DMS53 (cell line): Measurements from ENCODE around the gene ZNF628.
"Not testable (repeated sequence)": the region's sequence is repeated elsewhere in the genome, so short reads cannot be mapped to it uniquely, and the experiment has no call there.

Source experiments
- DNase-seq: peaks from one replicate; lab custom pipeline; 2025; lab: John Stamatoyannopoulos, UW

ZNF628 gene

DNA sequence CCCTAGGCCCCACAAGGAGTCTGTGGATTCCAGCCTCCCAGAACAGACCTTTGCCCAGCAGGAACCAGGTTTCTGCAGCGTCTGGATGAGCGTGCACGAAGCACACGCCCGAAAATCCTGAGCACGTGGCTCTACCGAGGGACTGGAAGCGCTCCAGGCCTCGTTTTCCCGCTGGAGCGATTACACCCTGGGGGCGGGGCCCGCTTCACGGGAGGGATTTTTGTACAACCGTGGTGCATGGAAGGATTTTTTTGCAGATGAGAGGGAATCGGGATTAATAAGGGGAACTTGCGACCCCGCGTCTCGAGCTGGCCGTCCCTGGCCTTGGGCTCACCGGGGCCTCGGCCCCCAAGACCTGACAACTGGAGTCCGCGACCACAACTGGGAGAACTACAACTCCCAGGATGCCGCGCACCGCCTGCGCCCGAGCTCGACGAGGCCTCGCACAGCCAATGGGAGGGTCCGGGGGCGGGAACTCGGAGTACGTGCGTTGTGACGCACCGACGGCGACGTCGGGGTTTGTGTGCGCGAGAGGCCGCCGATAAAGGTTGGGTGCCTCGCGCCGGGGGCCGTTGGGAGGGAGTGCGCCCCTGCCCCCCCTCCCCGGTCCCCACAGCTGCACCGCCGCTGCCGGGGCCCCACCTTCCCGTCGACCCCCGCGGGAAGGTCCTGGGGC, at the start of gene ZNF628:
TSS of gene ZNF628 (plus strand) at position 518 of the 676 bp plus-strand sequence. CDS start 3,294 bp downstream, outside the sequence.
- peak; percentile 99 for DNase-seq

DNA sequence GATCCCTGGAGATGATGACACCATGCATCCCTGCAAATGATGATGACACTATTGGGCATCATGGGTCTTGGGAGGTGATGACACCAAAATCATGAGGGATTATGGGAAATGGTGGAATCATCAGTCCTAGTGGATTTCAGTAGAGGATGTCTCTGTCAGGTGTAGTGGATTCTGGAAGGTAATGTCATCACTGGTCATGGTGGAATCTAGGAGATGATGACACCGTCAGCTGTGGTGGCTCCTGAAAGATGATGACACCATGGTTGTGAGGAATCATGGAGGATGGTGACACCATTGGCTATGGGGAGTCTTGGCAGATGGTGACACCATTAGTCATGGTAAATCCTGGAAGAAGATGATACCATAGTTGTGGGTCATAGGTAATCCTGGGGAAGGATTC, 45.2 kb upstream of the ZNF628 start:
- no peak for DNase-seq

DNA sequence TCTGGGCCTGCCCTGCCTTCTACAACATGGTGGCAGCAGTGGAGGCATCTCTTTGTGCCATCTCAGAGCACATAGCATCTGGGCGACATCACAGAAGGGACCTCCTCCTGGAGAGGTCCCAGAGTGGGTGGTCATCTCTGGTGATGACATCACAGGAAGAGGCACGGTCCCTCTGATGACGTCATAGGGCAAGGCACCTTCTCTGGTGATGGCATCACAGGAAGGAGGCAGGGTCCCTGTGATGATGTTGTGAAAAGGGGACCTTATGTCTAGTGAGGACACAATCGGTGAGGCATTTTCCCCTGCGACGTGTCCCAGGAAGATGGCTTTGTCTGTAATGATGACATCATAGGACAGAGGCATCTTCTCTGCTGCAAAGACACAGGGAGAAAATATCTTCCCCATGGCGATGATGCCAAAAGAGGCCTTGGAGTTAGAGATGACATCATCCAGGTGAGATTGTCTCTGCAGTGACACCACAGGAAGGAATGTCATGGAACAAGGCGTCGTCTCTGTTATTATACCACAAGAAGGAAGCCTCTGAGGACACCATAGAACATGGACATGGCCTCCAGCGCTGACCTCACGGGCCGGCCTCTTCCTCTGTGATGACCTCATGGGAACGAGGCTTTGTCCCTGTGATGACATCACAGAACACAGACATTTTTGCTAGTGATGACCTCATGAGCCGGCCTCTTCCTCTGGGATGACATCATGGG, 44.0 kb upstream of the ZNF628 start:
- DNase-seq = peak; percentile 82

DNA sequence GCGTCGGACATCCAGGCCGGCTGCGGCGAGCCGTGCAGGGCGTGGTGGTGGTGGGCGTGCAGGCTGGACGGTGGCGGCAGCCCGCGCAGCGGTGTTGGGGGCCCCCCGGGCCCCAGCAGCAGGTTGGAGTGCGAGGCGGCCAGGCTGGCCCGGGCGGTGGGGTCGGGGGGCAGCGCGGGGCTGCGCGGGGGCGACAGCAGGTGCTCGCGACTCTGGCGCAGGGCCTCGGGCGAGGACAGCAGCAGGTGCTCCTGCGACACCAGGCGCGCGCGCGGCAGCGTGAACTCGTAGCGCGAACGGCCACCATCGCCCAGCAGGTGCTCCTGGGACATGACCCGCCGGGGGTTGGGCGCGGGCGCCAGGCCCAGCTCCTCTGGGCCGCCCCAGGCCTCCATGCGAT, 43.1 kb upstream of the ZNF628 start:
- DNase-seq = peak; percentile 87

DNA sequence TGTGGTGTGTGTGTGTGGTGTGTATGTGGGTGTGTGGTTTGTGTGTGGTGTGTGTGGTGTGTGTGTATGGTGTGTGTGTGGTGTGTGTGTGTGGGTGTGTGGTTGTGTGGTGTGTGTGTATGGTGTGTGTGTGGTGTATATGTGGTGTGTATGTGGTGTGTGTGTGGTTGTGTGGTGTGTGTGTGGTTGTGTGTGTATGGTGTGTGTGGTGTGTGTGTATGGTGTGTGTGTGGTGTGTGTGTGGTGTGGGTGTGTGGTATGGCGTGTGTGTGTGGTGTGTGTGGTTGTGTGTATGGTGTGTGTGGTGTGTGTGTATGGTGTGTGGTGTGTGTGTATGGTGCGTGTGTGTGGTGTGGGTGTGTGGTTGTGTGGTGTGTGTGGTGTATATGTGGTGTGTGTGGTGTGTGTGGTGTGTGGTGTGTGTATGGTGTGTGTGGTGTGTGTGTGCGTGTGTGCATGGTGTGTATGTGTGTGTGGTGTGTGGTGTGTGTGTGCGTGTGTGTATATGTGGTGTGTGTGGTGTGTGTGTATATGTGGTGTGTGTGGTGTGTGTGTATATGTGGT, 42.0 kb upstream of the ZNF628 start:
- DNase-seq = no peak

DNA sequence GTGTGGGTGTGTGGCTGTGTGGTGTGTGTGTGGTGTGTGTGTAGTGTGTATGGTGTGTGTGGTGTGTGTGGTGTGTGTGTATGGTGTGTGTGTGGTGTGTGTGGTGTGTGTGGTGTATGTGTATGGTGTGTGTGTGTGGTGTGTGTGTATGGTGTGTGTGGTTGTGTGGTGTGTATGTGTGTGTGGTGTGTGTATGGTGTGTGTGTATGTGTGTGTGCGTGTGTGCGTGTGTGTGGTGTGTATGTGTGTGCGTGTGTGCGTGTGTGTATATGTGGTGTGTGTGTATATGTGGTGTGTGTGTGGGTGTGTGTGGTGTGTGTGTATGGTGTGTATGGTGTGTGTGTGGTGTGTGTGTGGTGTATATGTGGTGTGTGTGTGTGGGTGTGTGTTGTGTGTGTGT, 41.4 kb upstream of the ZNF628 start:
- DNase-seq = no peak

DNA sequence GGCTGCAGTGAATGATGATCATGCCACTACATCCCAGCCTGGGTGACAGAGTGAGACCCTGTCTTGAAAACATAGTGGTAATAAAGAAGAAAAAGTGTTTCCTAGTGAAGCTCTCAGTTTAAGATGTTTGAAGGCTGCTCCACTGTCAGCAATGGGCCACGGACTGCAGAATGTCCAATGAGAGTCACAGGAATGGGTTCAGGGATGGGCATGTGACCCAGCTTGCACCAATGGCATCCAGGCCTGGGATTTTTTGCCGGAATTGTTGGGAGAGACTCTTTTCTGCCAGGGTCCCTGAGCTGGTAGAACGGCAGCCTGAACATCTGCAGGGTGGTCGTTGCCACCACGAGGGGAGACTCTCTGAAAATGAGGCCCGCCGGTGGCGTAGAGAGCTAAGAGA, 39.6 kb upstream of the ZNF628 start:
- DNase-seq = peak; percentile 35

DNA sequence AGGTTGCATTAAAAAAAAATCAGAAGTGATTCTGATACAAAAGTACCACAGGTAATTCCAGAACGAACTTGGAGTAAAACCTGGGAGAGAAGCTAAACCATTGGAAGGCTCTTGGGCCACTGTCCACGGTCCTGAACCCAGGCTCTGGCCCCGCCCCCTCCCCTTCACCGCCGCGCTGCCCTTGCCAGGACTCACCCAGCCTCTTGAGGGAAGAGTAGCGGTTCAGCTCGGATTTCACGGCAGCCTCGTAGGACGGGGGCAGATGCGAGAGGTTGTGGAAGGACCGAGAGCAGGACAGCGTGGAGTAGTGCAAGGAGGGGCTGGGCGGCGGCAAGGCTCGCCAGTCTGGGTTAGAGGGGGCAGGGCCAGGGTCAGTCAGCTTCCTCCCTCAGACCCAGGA, 39.0 kb upstream of the ZNF628 start:
- DNase-seq = peak; percentile 88

DNA sequence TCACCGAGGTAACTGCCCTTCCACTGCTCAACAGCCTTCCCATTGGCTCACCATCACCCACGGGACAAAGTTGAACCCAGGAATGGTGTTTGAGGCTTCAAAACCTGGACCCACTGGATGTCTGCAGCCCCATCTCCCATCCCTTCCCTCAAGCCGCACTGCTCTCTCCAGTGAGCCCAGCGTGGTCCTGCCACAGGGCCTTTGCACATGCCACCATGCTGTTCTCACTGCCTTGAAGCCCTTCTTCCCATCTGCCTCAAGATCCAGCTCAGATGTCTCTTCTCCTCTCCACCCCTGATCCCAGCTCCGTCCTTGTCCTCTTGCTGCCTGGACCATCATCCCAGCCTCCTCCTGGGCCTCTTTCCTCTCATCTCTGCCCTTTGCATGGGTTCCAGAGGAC, 37.4 kb upstream of the ZNF628 start:
- DNase-seq = no peak

DNA sequence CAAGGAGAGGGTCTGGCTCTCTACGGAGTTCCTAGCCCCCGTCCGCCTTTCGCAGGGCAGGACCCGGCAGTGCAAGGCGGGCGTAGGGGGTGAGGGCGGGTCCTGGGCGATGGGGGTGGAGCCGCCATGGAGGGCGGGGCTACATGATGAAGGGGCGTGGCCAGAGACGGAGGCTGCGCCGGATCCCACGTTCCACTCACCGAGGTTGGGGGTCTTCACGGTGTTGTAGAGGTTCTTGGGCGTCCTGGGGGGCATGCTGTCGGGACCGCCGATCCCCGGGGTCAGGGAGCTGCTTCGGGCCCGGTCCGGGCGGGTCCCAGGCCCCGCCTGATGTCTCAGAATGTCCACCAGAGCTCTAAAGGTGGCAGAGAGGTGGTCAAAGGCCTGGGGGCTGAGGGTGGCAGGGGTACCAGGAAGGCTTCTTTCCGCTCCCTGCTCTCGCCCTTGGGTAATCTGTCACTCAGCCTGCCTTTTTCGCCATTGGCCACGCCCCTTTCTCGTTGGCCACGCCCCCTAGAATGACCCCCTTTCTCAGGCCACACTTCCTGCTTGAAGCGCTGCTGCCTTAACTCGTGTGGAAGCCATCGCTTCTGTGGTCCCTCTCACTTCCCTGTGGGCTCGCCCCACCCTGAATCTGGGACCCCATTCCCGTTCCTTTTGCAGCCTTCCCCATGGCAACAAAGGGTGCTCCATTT, 35.9 kb upstream of the ZNF628 start:
- peak; percentile 43 for DNase-seq

DNA sequence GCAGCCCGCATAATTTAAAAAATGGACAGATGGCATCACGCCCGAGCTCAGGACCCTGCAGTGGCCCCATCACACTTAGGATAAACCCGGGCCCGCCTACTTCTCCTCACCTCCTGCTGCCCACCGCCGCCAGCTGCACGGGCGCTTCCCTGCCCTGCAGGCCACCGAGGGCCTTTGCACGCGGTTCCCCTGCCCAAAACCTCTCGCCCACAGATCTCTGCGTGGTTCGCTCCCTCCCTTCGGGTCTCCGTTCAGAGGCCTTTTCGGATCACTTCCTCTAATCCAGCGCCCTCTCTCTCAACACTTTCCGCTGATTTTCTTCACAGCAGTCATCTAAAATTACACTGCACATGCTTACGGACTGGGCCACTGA, 35.1 kb upstream of the ZNF628 start:
- peak; percentile 48 for DNase-seq

DNA sequence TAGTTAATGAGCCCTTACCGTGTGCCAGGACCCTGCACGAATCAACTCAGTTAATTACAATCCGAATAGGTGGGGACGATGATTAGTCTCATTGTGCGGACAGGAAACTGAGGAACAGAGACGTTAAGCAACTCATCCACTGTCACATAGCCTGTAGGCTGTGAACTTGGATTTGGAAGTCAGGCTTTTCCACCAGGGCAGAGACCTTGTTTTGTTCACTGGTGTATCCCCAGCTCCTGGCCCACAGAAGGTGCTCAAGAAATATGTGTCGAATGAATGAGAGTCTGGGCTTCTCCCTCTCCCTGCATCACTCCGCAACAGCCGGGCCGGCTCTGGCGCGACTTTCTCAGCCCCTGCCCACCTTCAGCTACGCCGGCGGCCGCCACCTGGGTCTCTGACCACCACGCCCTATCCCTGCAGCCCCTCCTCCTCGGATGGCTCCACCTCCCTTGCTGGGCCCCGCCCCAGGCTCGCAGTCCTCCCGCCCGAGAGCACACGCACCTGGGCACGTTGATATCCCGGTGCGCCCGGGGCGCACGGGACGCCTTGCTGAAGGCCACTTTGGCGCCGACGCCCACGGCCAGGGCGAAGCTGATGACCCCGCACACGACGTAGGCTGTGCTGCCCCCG, 34.6 kb upstream of the ZNF628 start:
- DNase-seq = peak; percentile 81

DNA sequence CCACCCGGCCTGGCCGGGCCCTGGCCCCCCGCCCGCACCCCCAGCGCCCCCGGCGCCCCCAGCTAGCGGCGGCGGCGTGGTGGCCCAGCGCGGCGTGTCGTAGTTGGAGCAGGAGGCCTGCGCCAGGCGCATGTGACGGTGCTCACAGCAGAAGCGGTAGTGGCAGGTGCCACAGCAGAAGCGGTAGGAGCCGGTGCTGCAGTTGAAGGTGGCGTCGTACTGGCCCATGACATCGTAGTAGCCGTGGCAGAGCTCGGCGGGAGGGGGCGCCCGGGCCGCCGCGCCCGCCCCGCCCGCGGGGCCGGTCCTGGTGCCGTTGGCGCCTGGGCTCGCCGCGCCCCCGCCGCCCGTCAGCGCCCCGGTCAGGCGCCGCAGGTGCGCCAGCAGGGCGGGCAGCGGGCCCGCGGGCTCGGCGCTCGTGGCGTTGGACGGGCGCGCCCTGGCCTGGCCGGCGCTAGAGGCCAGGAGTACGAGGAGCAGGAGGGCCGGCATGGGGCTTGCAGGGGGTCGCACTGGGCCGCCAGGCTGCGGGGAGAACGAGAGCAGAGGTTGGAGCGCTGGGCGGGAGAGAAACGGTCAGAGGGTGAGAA, 34.0 kb upstream of the ZNF628 start:
- peak; percentile 85 for DNase-seq

DNA sequence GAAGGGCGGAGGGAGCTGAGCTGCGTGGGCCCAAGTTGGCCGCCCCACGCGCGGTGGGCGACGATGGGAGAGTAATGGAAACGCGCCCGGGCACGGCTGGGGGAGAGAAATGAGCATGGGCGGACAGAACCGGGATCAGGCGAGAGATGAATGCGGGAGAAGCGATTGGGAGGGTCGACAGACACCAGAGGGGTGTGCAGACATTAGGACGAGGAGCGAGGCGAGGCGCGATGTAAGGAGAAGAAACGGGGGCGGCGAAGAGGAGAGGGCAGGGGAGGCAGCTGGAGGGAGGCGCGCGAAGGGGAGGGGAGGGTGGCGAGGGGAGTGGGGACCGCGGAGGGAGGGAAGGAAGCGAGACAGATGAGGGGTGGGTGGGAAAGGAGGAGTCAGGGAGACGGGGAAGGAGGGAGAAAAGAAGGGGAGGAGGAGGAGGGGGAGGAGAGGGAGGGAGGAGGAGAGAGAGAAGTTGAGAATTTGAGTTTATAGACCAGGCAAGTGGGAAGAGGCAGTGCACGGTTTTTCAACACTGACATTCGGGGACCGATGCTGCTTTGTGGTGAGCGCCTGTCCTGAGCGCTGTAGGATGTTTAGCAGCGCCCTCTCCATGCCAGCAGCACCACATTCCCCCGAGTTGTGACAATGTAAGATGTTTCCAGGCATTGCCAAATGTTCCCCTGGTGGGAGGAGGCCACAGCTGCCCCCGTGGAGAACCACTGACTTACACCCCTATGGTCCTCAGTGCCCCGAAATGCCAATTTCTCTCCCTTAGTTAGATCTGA, 33.2 kb upstream of the ZNF628 start, which contains the start of gene SHISA7:
TSS of gene SHISA7 (minus strand) at position 256 of the 779 bp plus-strand sequence. CDS start 437 bp downstream, outside the sequence.
- peak; percentile 54 for DNase-seq

DNA sequence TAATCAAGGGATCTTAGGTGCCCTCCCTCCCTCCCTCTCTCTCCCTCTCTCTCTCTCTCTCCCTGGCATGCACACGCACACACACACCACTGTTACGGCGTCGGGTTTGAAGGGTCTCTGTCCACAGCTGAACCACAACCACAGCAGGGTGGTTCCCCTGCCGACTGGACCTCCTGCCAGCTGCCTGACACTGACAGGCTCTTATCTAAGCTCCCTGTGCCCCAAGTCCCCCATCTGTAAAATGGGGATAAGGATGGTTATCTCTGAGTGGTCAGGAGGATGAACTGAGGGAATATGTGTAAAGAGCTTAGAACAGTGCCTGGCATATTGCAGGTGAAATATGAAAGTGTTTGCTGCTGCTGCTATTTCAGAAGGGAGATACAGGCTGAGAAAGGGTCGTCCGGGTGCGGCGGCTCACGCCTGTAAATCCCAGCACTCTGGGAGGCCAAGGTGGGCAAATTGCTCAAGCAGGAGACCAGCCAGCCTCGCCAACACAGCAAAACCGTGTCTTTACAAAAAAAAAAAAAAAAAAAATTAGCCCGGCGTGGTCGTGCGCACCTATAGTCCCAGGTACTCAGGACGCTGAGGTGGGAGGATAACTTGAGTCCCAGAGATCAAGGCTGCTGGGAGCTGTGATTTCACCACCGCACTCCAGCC, 32.5 kb upstream of the ZNF628 start:
- no peak for DNase-seq

DNA sequence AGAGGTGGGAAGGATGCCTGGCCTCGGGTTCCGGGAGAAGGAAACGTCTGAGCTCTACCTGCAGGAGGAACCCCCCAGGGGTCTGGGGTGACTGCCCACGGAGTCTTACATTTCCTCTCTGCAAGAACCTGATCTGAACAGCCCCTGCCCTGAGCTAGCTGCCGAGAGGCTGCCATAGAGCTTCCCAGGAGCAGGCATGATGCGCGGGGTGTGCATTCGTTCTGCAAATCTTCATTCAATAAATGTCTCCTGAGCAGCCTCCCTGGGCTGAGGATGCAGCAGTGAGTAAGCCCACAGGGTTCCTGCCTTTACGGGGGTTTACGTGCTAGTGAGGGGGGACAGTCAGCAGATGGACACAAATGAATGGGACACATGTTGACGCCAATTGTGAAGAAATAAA, 31.8 kb upstream of the ZNF628 start:
- DNase-seq = no peak

DNA sequence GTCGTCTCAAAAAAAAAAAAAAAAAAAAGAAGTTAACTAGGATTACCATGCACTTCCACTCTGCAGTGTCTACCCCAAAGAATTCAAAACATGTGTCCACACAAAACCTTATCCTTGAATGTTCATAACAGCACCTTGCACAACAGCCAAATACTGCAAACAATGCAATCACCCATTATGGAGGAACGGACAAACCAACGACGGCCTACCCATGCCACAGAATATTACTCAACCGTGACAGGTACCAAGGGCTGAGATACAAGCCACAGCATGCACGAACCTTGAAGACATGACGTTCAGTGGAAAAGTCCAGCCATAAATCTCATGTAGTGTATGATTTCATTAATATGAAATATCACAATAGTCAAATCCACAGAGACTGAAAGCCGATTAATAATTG, 30.4 kb upstream of the ZNF628 start:
- no peak for DNase-seq

DNA sequence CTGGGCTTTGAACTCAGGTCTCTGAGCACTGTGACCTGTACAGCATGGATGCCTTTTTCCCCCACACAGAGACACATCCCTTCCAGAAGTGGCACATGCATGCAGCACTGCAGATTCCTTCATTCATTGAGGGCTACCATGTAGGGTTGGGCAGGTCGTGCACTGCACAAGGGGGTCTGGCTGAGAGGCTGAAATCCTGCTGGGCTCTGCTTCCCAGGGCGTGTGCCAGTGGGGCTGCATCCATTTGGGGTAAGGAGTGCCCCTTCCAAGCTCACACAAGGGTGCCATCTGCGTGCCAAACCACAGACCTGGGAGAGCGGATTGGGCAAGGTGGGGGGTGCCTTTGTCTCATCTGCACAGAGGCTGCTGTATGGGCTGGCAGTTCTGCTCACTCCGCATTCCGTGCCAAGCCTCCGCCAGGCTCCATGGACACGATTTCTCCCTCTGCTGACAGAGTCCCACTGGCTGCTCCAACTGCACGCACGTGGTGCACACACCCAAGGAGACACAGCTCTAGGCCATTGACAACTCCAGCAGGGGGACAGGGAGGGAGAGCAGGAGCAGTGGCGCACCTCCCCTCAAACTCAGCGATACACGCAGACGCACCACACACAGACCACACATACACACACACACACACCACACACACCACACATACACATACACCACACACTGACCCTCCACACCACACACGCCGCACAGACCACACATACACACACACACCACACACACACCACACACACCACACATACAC, 28.8 kb upstream of the ZNF628 start:
- DNase-seq = peak; percentile 91

DNA sequence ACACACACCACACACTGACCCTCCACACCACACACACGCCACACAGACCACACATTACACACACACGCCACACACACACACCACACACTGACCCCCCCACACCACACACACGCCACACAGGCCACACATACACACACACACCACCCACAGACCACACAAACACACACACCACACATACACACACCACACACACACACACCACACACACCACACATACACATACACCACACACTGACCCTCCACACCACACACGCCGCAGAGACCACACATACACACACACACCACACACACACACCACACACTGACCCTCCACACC, 28.3 kb upstream of the ZNF628 start:
- not testable (repeated sequence) for DNase-seq

DNA sequence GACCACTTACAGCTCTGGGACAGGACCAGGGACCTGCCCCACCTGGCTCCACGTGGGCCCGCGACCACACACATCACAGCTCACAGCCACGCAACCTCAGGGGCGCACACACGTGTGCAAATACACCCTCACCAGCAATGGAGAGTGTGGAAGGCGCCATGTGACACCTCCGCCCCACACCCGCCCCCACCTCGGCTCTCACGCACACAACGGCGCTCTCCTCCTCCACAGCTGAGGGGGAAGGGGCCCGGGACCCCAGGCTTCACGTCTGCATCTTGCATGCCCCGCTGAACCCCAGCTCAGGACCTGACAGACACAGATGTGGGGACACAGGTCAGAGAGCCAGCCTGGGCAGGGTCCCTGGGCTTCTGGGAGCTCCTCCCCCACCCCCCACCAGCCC, 26.9 kb upstream of the ZNF628 start:
- DNase-seq = no peak
